GM21737 (cell line): ENCODE measurements around the gene PTPN13.

ENCODE experiments used
- ATAC-seq: cut with Tn5 transposase; IDR thresholded peaks from one replicate; pipeline ENCODE4 v1.9.1; 2021; ENCODE audit warnings: mild to moderate bottlenecking, moderate library complexity; ENCODE audit not compliant: unreplicated experiment

The PTPN13 gene

DNA sequence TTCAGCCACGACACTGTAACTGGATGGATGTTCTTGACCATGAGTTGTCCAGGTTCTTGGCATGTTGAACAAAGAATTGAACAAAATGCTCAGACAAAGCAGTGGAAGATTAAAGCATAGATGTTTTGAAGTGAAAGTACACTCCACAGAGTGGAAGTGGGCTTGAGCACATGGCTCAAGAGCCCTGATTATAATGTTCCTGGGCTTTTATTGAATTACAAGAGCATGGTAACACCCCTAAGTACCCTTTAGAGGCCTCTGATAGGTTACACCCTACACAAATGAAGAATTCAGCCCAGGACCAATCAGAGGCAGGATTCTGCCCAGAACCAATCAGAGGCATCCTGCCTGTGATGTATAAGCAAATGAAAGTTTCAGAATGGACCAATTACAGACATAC lies 221.5 kb downstream of the PTPN13 start:
- ATAC-seq = no peak

DNA sequence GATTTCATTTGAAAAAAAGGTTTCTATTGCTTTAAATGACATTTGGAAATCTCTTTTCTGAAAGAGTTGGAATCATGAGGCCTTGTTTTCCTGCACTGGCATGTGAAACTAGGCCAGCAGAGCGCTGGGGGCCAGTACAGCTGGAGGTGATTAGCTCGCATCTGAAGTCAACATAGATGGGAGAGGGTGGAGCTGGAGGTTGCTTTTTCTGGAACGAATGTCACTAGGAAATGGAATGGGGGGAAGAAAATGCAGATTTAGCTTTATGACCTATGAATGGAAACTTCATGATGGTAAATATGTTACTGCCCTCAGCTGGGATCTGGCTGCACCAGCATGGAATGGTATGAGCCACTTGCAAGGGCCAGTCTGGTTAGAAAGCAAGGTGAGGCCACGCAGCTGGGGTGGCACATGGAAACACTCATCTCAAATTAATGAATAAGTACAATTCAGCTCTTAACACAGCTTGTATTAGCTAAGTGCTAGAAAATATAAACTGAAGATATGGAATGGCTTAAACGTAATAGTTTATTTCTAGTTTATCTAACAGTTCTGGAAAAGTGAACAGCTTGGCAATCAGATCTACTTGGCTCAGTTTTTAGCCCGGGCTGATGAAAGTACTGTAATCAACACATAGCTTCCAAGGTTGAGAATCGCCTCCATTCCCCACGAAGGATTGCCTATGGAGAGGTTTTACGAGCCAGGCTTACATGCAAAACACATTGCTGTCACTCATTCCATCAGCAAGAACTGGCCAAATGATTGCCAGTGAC lies 222.6 kb downstream of the PTPN13 start:
- no peak for ATAC-seq

DNA sequence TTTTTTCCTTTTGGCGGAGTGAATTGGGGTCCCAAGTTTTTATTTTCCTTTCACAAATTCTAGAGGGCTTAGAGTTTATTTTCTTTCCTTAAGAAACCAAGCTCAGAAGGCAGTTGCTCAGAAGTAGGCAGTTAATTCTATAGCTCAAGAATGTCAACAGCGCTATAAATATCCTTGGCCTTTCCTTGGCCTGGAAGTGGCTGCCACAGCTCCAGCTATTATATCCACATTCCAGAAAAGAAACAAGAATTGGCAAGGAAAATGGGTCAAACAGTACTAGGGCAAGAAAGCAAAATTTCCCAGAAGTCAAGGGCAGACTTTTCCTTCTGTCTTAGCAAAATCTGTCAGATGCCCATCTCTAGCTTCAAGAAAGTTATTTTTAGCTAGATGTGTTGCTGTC lies 224.1 kb downstream of the PTPN13 start:
- no peak for ATAC-seq

DNA sequence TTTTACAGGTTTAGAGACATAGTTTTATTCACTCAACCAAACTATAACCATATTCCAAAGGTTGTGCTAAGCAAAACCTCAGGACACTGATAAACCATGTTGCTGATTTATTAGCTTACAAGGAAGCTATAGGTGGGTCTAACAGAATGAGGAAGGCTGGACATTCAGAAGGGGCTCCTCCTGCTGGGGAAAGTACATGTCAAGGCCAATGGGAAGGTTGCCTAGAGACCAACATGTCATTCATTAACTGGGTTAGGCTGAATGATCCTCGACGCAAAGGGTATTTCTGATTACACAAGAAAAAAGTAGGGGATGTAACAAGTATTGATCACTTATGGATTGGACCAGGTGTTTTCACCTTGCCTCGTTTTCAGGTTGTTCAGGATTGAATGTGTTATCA lies 224.7 kb downstream of the PTPN13 start:
- no peak for ATAC-seq

DNA sequence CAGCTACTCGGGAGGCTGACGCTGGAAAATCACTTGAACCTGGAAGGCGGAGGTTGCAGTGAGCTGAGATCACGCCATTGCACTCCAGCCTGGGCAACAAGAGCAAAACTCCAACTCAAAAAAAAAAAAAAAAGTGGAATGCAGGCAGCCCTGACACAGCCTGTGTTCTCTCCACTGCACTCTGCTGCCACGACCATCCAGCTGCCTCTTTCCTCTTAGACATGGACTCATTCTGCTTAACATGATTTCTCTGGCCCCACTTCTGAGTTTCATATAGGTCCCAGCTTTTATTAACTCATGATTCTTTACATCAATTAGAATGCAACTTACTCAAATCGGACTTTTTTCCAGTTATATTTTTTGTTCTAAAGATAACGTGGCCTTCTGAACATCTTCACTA lies 225.4 kb downstream of the PTPN13 start:
- no peak for ATAC-seq

DNA sequence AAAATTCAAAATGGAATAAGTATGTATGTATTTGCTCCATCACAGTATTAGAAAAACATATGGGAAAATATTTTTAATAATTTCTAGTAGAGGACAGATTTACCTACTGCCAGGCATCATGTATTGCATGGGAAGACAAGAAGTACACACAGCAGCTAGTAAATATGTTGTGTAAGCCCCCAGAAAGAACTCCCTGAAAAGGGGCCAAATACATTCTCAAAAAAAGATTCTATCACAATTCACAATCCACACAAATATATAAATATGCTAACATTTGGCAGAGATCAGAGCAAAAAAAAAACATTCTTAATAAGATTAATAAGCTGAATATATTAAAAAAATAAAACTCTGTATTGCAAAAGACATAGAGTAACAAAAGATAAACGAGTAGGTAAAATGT lies 227.0 kb downstream of the PTPN13 start:
- ATAC-seq = no peak

DNA sequence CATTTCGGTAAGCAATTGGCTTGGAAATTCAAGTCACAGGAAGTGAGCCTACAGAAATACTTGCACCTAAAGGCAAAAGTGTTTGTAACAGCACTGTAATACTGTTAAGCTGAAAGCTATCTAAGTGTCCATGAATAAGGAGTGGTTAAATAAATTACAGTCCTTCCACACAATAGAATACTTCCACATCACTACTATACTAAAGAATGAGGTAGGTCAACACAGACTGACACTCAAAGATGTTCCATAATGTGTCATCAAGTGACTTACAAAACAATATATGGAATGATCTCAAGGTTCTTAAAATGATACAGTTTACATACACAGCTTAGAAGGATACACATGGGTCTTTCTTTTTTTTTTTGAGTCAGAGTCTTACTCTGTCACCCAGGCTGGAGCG lies 228.0 kb downstream of the PTPN13 start:
- no peak for ATAC-seq

DNA sequence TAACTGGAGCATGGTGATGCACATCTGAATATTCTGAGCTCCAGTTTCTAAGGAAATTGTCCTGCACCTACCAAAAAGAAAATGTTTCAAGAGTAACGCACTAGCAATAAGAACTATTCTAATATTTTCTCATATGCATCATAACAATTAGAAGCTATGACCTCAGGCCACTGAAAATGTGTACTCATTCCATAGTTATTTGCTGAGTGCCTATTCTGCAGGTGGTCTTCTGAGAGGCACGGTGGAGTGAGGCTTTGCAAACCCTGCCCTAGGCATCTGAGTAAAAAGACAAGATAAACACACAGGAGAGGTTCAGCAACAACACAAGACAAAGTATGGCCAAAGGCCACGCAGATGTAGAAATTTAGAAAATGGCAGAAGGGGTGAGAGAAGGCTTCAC lies 231.4 kb downstream of the PTPN13 start:
- ATAC-seq = no peak

DNA sequence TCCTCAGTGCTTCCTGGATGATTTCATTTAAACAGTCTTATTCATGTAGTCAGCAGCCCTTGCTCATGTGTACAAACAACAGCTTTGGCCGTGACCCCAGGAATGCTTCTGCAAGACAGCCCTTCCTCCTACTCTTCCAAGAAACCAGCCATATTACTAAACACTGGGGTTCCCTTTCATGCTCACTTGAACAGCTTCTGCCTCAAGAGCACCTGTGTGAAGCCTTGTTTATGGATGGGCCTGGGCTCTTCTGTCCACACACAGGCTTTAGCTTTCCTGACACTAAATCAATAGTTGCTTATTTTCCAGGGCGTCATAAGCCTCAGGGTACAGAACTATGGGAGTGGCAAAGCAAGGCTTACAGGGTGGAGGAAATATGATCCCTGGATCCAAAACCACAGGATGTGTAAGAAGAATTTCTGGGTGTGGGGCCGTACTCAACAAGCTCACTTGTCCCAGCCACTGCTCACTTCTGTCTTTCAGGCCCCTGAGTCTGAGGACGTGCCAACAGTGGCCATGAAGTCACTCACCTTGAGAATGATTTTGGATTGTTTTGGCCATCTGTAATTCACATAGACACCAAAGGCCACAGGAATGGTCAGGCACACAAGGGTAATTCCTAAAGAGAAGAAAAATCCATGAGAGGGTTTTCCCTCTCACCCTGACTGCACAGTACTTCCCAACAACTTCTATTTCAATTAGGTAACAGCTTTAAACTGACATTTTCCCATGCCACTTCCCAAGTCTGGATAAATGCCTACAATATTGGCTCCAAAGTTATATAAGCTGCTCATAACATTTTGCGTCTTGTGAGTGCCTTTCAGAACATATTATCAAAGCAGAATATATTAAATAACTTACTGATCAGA lies 237.4 kb downstream of the PTPN13 start:
- no peak for ATAC-seq

DNA sequence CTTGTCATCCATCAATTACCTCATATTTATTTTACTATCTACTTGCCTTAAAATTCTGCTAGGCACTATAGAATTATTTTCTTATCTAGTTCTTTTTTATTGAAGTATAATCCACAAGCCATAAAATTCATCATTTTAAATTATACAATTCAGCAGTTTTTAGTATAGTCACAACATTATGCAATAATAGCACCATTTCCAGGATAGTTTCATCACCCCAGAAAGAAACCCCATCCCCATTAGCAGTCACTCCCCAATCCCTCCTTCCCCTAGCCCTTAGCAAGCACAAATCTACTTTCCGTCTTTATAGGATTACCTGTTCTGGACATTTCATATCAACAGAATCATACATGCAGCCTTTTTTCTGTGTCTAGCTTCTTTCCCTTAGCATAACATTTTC lies 239.5 kb downstream of the PTPN13 start:
- ATAC-seq = no peak

DNA sequence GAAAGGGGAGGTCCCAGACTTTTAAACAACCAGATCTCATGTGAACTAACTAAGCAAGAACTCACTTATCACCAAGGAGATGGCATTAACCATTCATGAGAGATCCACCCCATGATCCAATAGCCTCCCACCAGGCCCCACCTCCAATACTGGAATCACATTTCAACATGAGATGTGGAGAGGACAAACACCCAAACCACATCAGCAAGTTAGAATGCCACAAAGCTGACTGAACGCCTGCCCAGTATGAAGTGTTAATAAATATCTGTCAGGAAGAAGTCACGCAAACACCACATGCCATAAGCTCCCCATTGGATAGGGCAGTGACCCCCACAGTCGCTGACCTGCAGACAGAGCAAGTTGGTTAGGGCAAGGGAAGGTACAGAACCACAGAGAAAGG lies 240.8 kb downstream of the PTPN13 start:
- no peak for ATAC-seq

DNA sequence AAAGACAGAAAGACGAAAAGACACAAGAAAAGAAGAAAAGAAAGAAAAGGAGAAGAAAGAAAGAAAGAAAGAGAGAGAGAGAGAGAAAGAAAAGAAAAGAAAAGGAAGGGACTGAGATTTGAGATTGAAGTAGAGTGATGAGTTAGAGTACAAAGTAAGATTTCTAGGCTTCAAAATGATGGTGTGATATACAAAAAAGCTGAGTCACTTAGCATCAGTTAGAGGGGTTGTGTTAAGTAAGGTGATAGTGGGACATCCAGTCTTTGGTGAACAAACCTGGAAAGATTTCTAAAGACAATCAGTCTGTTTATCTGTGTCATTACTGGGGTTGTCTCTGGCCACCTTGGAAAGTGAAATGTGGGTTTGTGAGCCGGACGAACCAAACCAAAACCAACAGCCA lies 241.6 kb downstream of the PTPN13 start:
- no peak for ATAC-seq

DNA sequence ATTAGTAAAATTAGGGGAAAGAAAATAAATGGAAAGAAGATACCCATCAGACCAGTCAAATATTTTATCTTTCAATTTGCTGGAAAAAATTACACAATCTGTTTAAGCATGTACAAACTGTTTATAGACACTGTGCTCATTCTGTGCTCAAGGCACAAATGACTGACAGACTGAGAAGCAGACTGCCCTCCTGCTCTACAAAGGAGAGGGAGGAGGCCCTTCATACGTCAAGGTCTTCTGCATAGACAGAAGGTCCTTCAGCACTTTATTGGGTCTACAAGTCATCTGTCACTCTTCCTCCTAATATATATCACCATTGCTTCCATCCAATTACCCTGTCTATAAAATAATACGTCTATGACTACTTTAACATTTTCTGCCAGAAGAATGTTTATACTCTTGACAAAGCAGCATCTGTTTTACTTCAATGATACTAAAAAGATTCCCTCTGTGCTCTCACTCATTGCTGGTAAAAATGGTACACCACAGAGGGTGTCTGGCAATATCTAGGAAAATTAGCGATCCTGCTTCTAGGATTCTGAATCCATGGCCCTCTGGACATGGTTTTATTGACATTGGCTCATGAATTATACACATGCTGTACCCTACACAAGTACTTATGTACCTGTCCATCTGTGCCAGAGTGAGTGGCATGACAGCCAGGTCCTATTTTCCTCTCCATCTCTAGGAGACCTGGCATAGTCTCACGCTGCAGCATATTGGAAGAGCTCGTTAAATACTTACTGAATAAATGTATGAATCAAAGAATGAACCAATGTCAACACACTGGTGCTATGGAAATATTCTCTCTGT lies 243.8 kb downstream of the PTPN13 start:
- no peak for ATAC-seq

DNA sequence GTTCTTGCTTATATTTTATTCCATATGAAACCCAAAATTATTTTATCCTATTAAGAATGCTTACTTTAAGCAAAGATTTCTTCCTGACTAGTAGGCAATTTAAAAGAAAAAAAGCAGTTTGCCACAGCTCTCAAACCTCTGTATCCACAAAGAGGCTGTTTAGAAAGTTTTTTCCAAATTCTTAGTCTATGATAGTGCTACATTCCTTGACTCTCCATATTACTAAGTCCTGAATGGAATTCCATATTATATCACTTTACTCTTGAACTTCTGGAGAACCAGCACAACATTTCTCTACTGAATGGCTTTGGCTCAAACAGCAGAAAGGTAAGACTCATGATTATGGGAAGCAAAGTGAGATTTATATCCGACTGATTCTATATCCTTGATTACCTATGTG lies 246.7 kb downstream of the PTPN13 start:
- no peak for ATAC-seq

DNA sequence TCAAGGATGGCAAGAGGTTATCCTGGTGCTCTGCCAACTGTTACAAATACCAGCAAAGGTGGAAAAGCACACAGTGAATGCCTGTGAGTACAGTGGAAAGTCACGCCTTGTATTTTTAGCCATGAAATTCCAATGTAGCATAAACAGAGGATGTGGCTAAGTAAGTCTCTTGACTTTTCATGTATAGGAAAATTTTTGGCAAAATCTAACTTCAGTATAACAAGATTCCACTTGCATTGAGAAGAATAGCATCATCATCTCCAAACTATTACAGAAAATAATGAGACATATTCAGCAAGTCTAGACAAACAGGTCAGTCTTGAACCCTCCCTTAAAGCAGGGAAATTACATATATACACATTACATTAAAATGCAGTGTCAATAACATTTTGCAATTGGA lies 247.2 kb downstream of the PTPN13 start:
- no peak for ATAC-seq

DNA sequence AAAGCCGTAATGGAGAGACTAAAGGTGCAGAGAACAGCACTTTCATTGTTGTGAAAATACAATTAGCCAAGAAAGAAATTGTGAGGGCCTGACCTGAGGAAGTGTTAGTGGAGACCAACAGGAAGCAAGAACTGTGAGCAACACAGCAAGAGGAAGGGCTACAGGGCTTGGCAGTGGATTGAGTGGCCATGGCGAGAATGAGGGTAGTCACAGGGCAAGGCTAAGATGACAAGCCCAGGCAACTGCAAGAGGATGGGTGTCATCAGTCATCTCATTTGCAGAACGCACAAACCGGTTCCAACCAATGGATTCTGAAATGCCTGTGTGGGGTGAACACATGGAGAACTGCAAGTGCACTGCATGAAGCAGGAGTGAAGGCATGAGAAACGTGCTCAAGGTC lies 251.5 kb downstream of the PTPN13 start:
- ATAC-seq = no peak

DNA sequence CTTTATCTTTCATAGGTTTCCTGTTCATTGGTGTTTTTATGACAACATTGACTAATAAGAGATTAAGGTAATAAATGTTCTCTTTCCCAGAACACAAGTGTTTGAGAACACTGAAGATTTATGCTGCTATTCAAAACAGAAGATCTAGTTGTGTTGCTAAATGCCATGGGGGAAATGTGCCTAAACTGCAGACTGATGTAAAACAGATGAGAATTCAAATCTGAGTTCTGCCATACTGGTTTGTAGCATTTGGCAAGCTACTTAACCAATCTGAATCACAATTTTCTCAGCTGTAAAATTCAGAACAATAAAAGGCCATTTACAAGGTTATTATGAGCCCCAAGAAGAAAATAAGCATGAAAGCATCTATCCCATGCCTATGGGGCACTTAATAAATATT lies 252.8 kb downstream of the PTPN13 start:
- ATAC-seq = no peak

DNA sequence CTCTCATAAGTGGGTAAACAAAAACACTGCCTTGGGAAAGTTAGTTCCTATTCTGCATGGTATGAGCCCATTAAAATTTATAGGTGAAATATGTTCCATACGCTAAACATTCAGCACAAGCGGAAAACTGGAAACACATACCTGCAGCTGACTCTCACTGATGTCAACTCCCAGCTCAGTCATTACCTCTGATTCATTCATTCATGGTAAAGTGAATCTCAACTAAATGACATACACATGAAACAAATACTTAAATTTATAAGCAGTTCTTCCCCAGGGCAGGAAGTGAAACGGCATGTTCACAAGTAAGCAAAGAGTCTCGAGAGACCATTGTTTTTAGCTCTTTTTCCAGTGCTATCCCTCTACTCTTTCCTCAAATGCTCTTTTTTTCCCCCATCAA lies 253.5 kb downstream of the PTPN13 start:
- ATAC-seq = no peak

DNA sequence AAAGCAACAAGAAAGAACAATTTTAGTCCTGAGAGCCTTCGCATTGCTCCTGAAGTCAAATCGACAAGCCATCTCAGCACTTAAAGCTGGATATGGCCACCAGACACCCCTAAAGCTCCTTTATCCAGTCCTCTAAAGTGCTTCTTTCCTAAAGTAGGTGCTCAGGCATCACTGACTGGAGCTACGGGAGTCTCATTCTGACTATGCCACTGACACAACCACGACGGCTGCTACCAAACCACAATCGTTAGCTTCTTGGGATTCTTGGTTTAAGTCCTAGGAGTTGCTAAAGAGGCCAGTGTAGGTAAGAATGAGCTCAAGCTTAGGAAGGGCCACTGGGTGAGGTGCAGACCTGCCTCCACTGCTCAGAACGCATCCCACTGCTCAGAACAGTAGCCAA lies 254.0 kb downstream of the PTPN13 start:
- ATAC-seq = no peak

DNA sequence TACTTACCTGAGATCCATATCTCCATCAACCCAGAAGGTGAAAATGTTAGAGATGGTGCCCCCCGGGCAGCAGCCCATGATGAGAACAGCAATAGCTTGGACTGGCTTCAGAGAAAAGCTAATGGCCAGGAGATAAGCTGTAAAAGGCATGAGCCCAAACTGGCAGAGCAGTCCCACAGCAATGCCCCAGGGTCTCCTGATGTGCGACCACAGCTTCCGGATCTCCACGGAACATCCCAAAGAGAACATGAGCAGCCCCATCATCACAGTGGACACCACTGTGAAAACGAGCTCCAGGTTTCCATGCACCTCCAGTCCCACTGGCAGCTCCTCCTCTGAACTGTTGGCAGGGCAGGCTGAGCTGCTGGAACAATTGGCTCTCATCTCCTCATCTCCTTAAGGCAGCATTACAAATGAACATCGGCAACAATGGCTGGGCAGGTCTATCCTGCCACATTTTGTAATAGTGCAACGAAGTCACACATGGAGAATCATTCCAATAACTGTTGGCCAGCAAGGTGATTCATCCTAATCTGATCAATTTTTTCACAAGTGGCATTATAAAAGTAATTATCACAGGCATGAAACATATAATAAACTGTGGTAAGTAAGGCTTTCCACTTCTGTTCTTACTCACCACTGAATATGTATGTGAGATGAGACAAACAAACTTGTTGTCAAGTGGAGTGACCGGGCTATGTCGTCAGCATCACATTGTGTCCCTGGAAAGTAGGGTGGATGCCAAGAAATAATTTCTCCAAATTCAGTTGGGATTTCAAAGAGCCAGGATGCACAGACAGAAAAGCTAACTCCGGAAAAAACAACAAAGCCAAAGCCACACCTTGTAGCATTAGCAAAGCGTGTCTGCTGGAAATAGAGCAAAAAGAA lies 254.9 kb downstream of the PTPN13 start, which contains the start of gene SLC10A6:
Gene SLC10A6, minus strand, starts transcription at position 653 of the 888 bp plus-strand sequence. Its CDS starts 269 bp downstream, at position 384.
- ATAC-seq = no peak
